Sigmoid colon (tissue), 7 donors: ENCODE results near the gene EHMT1. TPM values are rescaled to one million over a fixed set of nuclear protein-coding genes. Genes with fewer than 3 reads are reported as not detected.
A peak's percentile ranks its signal among the peaks of the same experiment; 100 is the strongest.

Experiments used
- DNase-seq: peaks from one replicate; pipeline ENCODE4 v3.0.0-alpha.2; 2019
- H3K27ac ChIP-seq, 4 donors: fragments of 200-600 bp; sonication (generic); one replicate each; pipeline ENCODE4 v1.5.1; 2016 to 2019; ENCODE audit warnings: mild to moderate bottlenecking in 1 of 4
- H3K27me3 ChIP-seq, 3 donors: fragments of 200-600 bp; sonication (generic); one replicate each; pipeline ENCODE4 v1.5.1; 2019; ENCODE audit warnings: mild to moderate bottlenecking in 1 of 3
- H3K36me3 ChIP-seq, 4 donors: fragments of 200-600 bp; sonication (generic); one replicate each; pipeline ENCODE4 v1.5.1; 2016 to 2019
- H3K4me1 ChIP-seq, 4 donors: fragments of 200-600 bp; sonication (generic); one replicate each; pipeline ENCODE4 v1.5.1; 2017 to 2019
- H3K4me3 ChIP-seq, 4 donors: fragments of 200-600 bp; sonication (generic); one replicate each; pipeline ENCODE4 v1.5.1; 2017 to 2019; ENCODE audit warnings: mild to moderate bottlenecking in 2 of 4, moderate library complexity in 1 of 4
- H3K9me3 ChIP-seq, 4 donors: fragments of 200-600 bp in 3 of 4; sonication (generic) in 3 of 4; one replicate each; pipeline versions ENCODE4 v1.5.1 to v1.6.1; 2013 to 2019
- EP300 ChIP-seq, 4 donors: sonication (generic); formaldehyde crosslinking; IDR thresholded peaks; one replicate each; pipeline ENCODE4 v1.6.1; 2017; ENCODE audit warnings: antibody characterized with exemption in 4 of 4
- POLR2A ChIP-seq, 2 donors: fragments of 450-650 bp; IDR thresholded peaks; one replicate each; pipeline ENCODE4 v1.6.1; 2016; ENCODE audit warnings: antibody characterized with exemption in 2 of 2, mild to moderate bottlenecking in 2 of 2, moderate library complexity in 2 of 2
- POLR2AphosphoS5 ChIP-seq, 4 donors: sonication (generic); formaldehyde crosslinking; IDR thresholded peaks; one replicate each; pipeline ENCODE4 v1.6.1; 2017; ENCODE audit warnings: antibody characterized with exemption in 4 of 4
- WGBS, 2 donors: extraction: QIAGEN DNeasy Blood & Tissue Kit; methylation state at CpG; one replicate each; pipeline ENCODE4 v1.1.7; 2013; 5-methylcytosine and 5-hydroxymethylcytosine counted together
- intact Hi-C: fragments of 100-400 bp; cut with DNase I; formaldehyde crosslinking; loops from one replicate; pipeline ENCODE4 v1.15.1; 2023
- polyA plus RNA-seq, 3 donors: library from polyadenylated mRNA; stranded (reverse); fragments of 200-250 nt; gene quantifications; one replicate each; pipeline ENCODE4 v1.2.3, GENCODE V29; 2013
- total RNA-seq, 4 donors: library from RNA; depleted of rRNA; stranded (reverse); fragments of >200 nt; gene quantifications; one replicate each; pipeline ENCODE4 v1.1.0, GENCODE V29; 2016
- TF ChIP-seq, protein P1 (sequence below), 4 experiments: fragments of 450-650 bp in 3 of 4; fragments of 200-600 bp in 1 of 4; IDR thresholded peaks; one replicate each; pipeline ENCODE4 v1.5.1; 2016 to 2019; ENCODE audit warnings: antibody characterized with exemption in 4 of 4, mild to moderate bottlenecking in 3 of 4, moderate library complexity in 2 of 4
- donor health status: healthy with polysubstance abuse.
- donor health status: Bipolar disorder and iron deficiency.
- donor health status: healthy.

Gene EHMT1
- total and polyA plus RNA-seq, 7 donors = 19.2 to 91.4 (median 60.4) TPM

DNA sequence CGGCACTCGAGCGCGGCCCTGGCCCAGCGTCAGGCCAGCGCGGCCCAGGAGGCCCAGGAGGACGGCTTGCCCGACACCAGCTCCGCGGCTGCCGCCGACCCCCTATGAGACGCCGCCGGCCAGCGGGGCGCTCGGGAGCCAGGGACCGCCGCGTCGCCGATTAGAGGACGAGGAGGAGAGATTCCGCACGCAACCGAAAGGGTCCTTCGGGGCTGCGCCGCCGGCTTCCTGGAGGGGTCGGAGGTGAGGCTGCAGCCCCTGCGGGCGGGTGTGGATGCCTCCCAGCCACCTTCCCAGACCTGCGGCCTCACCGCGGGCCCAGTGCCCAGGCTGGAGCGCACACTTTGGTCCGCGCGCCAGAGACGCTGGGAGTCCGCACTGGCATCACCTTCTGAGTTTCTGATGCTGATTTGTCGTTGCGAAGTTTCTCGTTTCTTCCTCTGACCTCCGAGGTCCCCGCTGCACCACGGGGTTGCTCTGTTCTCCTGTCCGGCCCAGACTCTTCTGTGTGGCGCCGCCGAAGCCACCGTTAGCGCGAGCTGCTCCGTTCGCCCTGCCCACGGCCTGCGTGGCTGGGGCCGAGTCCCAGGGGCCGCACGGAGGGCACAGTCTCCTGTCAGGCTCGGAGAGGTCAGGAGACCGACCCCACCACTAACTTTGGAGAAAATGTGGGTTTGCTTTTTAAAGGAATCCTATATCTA is 216.2 kb downstream of the EHMT1 start:
- Histone ChIP-seq H3K36me3 (peaks cover 13 to 65% (median 39%) of the 10 kb centered on the region in 4 donors), H3K27me3 (no peaks in the 10 kb centered on the region), H3K4me1 (no peaks in the 10 kb centered on the region), H3K9me3 (no peaks in the 10 kb centered on the region), H3K27ac (no peak overlapping the region), H3K4me3 (no peak overlapping the region)
- no peak for TF ChIP-seq POLR2A (IDR thresholded peaks at IDR 0.05)
- WGBS, 2 donors = 98% methylated on average over 66 of the region's 66 CpGs
- intact Hi-C loops = no loop called here
- DNase-seq = no peak

DNA sequence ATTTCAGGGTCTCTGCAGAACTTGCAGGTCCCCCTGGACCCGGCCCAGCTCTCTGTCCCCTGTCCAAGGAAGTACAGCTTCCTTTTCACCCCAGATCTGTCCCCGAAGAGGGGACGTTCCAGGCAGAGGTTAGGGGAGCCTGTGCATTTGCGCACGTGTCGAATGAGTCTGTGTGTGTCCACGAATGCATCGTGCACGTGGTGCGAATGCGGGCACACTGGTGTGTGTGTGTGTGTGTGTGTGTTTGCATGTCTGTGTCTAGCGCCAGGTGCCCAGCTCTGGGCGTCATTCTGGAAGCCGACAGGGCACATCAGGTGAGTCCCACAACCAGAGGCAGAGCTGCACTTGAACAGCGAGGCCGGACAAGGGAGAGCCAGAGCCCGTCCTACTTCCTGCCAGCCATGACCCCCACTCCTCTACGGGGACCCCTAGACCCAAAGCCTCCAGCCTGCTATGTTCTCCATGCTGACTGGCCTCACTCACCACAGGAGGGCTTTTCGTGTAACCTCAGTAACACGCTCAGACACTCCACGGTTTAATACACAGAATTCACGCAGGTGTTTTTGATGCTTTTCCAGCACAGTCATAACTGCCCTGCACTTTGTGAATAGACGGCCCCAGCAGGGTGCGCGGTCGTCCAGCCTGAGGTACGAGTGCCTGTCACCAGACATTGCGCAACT is 217.5 kb downstream of the EHMT1 start:
- H3K9me3 ChIP-seq = no peaks in the 10 kb centered on the region
- H3K4me1 ChIP-seq = no peaks in the 10 kb centered on the region
- no peaks in the 10 kb centered on the region for H3K27me3 ChIP-seq
- TF ChIP-seq POLR2AphosphoS5 (IDR thresholded peaks at IDR 0.05) (no peak), POLR2A (IDR thresholded peaks at IDR 0.05) (no peak), EP300 (IDR thresholded peaks at IDR 0.05) (no peak)
- TF ChIP-seq, protein P1, sequence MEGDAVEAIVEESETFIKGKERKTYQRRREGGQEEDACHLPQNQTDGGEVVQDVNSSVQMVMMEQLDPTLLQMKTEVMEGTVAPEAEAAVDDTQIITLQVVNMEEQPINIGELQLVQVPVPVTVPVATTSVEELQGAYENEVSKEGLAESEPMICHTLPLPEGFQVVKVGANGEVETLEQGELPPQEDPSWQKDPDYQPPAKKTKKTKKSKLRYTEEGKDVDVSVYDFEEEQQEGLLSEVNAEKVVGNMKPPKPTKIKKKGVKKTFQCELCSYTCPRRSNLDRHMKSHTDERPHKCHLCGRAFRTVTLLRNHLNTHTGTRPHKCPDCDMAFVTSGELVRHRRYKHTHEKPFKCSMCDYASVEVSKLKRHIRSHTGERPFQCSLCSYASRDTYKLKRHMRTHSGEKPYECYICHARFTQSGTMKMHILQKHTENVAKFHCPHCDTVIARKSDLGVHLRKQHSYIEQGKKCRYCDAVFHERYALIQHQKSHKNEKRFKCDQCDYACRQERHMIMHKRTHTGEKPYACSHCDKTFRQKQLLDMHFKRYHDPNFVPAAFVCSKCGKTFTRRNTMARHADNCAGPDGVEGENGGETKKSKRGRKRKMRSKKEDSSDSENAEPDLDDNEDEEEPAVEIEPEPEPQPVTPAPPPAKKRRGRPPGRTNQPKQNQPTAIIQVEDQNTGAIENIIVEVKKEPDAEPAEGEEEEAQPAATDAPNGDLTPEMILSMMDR (IDR thresholded peaks at IDR 0.05) = no peak
- peaks cover 13 to 55% (median 37%) of the 10 kb centered on the region in 4 donors for H3K36me3 ChIP-seq
- DNase-seq = no peak
- intact Hi-C loops = no loop called here
- H3K4me3 ChIP-seq = no peak overlapping the region
- WGBS, 2 donors = 92 to 94% methylated on average over 28 of the region's 28 CpGs
- no peak overlapping the region for H3K27ac ChIP-seq

DNA sequence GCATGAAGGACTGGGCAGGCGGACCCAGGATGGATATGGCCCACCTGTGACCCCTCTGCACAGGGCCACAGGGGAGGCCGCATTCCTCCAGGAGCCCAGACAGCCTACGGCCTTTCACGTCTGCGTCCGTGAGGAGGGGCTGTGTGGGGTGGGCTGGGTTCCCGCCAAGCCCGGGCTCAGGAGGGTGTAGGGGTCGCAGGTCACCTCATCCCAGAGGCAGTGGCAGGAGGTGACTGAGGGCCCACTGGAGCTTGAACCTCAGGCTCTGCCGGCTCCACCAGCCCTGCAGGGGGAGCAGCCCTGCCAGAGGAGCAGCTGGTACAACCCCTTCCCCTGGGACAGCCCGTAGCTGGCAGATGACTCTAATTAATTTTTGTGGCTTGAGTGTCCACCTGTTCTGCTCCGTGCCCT is 218.0 kb downstream of the EHMT1 start:
- TF ChIP-seq, protein P1 (IDR thresholded peaks at IDR 0.05) = no peak
- no peak for TF ChIP-seq POLR2A (IDR thresholded peaks at IDR 0.05)
- no peak for TF ChIP-seq EP300 (IDR thresholded peaks at IDR 0.05)
- TF ChIP-seq POLR2AphosphoS5 (IDR thresholded peaks at IDR 0.05) = no peak
- H3K36me3 ChIP-seq = peaks cover 13 to 55% (median 37%) of the 10 kb centered on the region in 4 donors
- H3K27me3 ChIP-seq = no peaks in the 10 kb centered on the region
- intact Hi-C loops = no loop called here
- no peak overlapping the region for H3K27ac ChIP-seq
- no peak overlapping the region for H3K4me3 ChIP-seq
- no peaks in the 10 kb centered on the region for H3K4me1 ChIP-seq
- H3K9me3 ChIP-seq = no peaks in the 10 kb centered on the region
- peak; percentile 52 for DNase-seq
- WGBS, 2 donors = 82 to 85% methylated on average over 12 of the region's 12 CpGs

DNA sequence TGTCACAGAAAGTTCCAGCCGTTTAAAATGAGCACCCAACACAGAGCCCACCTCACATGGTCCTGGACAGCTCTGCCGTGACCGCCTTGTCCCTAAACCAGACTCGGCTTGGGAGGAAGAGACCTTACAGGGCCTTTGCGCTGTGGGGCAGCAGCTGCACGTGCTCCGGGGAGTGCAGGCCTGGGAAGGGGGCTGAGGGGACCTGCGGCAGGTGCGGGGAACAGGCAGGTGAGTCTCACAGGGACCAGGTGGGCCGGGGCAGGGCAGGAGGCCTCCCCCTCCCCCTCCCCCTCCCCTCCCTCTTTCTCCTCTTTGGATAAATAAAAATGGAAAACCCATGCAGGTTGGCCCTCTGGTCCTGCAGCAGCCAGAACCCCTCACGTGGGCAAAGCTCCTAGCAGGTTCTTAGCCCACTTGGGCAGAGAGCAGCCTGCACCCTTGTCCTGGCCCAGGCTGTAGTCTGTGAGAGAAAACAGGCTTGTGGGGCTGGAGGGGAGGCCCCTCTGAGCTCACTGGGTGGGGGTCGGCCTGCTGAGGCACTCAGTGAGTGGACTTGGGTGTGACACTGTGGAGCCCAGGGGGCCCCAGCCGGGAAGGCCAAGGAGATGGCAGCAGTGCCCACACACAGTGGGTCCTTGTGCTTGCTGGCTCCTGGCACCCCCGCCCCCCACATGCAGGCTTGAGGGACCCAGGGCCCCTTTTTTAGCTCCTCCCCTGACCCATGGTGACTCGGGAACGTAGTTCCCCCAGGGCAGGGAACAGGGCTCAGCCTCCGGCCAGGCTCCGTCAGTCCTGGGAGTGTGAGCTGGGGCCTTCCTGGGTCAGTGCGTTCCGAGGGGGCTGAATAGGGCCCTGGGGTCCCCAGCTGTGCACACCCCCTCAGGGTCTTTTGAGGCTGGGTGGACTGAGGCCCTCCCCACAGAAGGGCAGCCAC is 218.8 kb downstream of the EHMT1 start:
- TF ChIP-seq POLR2AphosphoS5 (IDR thresholded peaks at IDR 0.05) = no peak
- no peak for TF ChIP-seq POLR2A (IDR thresholded peaks at IDR 0.05)
- TF ChIP-seq, protein P1 (IDR thresholded peaks at IDR 0.05) = no peak
- Histone ChIP-seq H3K4me1 (no peaks in the 10 kb centered on the region), H3K9me3 (no peaks in the 10 kb centered on the region), H3K4me3 (no peak overlapping the region), H3K27ac (no peak overlapping the region), H3K36me3 (peaks cover 13 to 48% (median 36%) of the 10 kb centered on the region in 4 donors), H3K27me3 (no peaks in the 10 kb centered on the region)
- intact Hi-C loops = no loop called here
- peak; percentile 52 for DNase-seq
- 93 to 95% methylated on average over 20 of the region's 20 CpGs for WGBS, 2 donors

- Histone ChIP-seq H3K9me3 (no peaks in the 10 kb centered on the region), H3K36me3 (peaks cover 13 to 39% (median 26%) of the 10 kb centered on the region in 4 donors), H3K27ac (no peak overlapping the region), H3K4me1 (no peaks in the 10 kb centered on the region), H3K4me3 (no peak overlapping the region), H3K27me3 (no peaks in the 10 kb centered on the region)
- no peak for TF ChIP-seq EP300 (IDR thresholded peaks at IDR 0.05)
- WGBS, 2 donors = 96 to 97% methylated on average over 10 of the region's 10 CpGs
- intact Hi-C loops = no loop called here
- DNase-seq = no peak
Observed at GRCh38 chr9:137838576-137838975, 219.8 kb downstream of the EHMT1 start.
